ENCODE results near the gene TMEM50A.
"Not testable (repeated sequence)": the region's sequence is repeated elsewhere in the genome, so short reads cannot be mapped to it uniquely, and the experiment has no call there.

Gene TMEM50A

DNA sequence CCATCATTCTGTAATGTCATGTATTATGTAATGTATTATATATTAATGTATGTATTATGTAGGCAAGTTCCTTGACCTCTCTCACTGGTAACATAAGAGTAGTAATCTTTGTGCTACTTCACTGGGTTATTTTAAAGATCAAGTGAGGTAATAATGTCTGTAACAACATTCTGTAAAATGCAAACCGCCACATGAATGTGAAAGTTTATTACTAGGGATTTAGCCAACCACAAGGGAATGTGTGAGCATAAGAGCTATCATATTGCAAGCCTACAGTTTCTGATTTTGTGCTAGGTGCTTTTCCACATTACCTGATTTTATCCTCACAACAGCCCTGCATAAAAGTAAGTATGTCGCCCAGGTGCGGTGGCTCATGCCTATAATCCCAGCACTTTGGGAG is 13.7 kb upstream of the TMEM50A start:
- DNase-seq (ENCODE audit: low read depth); H3K4me3 ChIP-seq (ENCODE audit: control insufficient read depth, low read depth, low read length): not testable (repeated sequence)

DNA sequence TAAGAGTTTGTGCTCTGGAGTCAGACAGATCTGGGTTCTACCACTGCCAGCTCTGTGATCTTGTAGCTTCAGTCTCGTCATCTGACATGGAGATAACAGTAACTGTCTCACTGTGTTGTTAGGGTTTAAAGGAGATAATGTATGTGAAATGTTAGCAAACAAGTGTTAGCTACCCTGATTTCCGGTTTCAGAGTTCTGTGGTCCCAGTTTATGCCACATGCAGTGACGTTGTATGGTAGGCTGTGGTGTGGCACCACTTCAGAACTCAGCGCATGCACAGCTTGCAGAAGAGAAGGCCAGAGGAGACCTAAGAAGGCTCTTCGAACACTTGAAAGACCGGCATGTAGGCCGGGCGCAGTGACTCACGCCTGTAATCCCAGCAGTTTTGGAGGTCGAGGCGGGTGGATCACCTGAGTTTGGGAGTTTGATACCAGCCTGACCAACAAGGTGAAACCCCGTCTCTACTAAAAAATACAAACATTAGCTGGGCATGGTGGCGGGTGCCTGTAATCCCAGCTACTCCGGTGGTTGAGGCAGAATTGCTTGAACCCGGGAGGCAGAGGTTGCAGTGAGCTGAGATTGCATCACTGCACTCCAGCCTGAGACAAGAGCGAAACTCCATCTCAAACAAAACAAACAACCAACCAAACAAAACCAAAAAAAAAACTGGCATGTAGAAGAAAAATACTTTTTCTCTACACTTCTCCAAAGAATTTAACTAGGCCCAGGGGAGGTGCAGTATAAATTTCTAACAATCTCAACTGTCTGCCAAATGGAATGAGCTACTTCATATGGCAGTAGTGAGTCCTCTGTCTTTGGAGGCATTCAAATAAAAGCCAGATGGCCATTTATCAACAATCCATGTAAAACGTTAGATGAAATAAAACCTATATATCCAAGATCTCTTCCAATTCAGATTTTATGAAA is 10.0 kb upstream of the TMEM50A start:
- H3K4me3 ChIP-seq (ENCODE audit: control insufficient read depth, low read depth, low read length); DNase-seq (ENCODE audit: low read depth): not testable (repeated sequence)

DNA sequence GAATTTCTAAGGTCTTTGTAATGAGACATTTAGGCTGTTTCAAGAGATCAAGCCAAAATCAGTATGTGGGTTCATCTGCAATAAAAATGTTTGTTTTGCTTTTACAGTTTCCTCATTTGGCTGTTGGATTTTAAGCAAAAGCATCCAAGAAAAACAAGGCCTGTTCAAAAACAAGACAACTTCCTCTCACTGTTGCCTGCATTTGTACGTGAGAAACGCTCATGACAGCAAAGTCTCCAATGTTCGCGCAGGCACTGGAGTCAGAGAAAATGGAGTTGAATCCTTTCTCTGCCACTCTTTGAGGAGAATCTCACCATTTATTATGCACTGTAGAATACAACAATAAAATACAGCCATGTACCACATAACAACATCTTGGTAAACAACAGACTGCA is 9.3 kb upstream of the TMEM50A start:
- H3K4me3 ChIP-seq (ENCODE audit: control insufficient read depth, low read depth, low read length); DNase-seq (ENCODE audit: low read depth): not testable (repeated sequence)

DNA sequence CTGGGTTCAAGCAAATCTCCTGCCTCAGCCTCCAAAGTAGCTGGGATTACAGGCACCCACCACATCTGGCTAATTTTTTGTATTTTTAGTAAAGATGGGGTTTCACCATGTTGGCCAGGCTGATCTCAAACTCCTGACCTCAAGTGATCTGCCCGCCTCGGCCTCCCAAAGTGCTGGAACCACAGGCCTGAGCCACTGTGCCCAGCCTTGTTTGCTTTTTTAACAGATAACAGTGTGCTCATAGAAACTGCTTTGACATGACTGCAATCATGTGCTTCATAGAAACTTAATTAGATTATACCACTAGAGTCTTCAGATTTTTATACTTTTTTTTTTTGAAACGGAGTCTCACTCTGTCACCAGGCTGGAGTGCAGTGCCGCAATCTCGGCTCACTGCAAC is 8.8 kb upstream of the TMEM50A start:
- DNase-seq (ENCODE audit: low read depth); H3K4me3 ChIP-seq (ENCODE audit: control insufficient read depth, low read depth, low read length): not testable (repeated sequence)

DNA sequence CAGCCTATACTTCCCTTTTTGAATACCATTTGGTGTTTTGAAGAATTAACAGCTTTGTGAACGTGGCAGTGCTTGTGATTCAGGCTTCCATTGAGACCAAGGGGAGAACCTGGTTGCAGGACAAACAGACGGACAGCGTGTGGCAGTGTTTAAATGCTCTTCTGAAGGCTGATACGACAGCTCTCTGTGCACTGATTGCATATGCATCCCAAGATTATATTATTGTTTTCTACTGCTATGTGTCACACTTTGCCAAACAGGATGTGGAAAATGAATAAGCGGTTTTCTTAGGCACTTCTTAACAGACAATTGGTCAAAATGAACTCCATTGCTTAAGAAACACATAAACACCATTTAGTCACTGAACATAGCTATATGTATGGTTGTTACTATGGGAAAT is 8.2 kb upstream of the TMEM50A start:
- not testable (repeated sequence) for DNase-seq (ENCODE audit: low read depth); H3K4me3 ChIP-seq (ENCODE audit: control insufficient read depth, low read depth, low read length)

DNA sequence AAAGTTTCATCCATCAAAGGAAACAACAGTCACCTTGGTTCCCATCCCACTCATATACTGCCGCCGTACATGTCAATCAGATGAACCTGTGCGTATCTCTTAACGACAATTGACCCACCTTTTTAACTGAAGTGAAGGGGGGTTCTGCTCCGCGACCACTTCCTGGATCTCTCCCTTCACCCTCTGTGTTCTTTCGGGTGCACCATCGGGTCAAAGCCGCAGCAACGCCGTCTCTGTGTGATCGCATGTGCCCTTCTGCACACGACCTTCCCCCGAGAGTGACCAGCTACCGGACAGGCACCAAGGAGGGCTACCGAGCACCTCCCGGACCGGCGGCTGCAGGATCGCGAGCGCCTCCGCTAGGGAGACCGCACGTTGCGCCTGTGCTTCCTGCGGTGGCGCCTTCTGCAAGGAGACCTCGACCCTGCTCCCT is 1.2 kb upstream of the TMEM50A start:
- H3K4me3 ChIP-seq (ENCODE audit: control insufficient read depth, low read depth, low read length), result peak overlapping the region; percentile 68
- TF ChIP-seq, protein P1, sequence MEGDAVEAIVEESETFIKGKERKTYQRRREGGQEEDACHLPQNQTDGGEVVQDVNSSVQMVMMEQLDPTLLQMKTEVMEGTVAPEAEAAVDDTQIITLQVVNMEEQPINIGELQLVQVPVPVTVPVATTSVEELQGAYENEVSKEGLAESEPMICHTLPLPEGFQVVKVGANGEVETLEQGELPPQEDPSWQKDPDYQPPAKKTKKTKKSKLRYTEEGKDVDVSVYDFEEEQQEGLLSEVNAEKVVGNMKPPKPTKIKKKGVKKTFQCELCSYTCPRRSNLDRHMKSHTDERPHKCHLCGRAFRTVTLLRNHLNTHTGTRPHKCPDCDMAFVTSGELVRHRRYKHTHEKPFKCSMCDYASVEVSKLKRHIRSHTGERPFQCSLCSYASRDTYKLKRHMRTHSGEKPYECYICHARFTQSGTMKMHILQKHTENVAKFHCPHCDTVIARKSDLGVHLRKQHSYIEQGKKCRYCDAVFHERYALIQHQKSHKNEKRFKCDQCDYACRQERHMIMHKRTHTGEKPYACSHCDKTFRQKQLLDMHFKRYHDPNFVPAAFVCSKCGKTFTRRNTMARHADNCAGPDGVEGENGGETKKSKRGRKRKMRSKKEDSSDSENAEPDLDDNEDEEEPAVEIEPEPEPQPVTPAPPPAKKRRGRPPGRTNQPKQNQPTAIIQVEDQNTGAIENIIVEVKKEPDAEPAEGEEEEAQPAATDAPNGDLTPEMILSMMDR (IDR thresholded peaks at IDR 0.05; ENCODE audit: control insufficient read depth, insufficient read depth, low read depth, low read length, missing control alignments), result peak; percentile 10
- DNase-seq (ENCODE audit: low read depth), result not testable (repeated sequence)

DNA sequence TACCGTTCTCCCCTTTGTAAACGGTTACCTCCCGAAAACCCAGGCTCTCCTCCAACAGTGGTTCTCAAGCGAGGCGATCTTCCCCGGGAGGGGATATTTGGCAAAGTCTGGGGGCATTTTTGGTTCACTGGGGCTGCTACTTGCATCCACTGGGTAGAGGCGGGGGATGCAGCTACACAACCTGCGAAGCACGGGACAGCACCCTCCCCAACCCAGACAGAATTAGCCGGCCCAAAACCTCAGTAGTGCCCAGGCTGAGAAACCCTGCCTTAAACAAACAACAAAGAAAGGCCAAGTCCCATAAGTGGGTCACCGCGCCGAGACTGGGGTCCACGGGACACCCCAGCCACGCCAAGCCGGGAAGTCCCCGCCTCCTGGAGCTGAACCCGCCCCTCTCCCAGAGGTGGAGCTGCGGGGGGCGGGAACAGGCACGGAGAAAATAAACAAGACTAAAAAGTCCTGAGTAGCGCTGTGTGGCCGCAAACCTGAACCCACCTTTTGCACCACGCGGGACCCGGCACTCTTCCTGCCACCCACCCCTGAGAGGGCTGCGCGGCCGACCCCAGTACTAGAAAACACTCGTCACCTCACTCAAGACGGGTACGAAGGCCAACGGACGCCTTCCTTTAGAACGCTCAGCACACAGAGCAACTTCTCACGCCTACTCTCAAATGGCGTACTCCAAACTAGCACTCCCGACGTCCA is 499 bp upstream of the TMEM50A start:
- peak overlapping the region; percentile 71 for H3K4me3 ChIP-seq (ENCODE audit: control insufficient read depth, low read depth, low read length)
- not testable (repeated sequence) for DNase-seq (ENCODE audit: low read depth)

DNA sequence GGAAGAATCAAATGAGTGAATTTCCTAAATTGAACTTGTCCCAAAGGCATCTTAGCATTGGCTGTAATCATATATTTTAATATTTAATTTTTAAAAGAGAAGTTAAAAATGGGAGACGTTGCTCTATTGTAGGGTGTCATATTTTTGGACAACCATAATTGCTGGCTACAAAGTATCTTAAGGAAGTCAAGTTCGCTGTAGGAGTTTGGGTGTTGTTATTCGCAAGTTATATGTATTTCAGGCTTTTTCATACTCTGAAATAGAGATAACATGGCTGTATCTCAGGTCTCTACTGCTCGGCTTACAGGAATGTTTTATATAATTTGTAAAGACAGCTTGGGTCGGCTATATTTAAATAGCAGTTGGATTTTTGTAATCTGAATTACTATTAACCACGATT is 852 bp downstream of the TMEM50A start:
- no peak for DNase-seq (ENCODE audit: low read depth)
- TF ChIP-seq, protein P1 (IDR thresholded peaks at IDR 0.05; ENCODE audit: control insufficient read depth, insufficient read depth, low read depth, low read length, missing control alignments), result no peak
- H3K4me3 ChIP-seq (ENCODE audit: control insufficient read depth, low read depth, low read length), result peak overlapping the region; percentile 71

DNA sequence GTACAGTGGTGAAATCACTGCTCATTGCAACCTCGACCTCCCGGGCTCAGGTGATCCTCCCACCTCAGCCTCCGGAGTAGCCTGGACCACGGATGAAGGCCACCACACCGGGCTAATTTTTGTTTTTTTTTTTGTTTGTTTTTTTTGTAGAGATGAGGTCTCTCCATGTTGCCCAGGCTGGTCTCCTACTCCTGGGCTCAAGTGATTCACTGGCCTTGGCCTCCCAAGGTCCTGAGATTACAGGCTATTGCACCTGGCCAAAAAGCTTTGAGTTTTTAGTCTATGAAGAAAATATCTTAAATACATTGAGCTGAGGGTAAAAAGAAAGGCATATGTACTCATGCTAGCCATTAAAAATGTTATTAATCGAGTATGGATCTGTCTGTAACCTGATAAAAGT is 3.6 kb downstream of the TMEM50A start:
- DNase-seq (ENCODE audit: low read depth), result no peak
- TF ChIP-seq, protein P1 (IDR thresholded peaks at IDR 0.05; ENCODE audit: control insufficient read depth, insufficient read depth, low read depth, low read length, missing control alignments), result no peak

DNA sequence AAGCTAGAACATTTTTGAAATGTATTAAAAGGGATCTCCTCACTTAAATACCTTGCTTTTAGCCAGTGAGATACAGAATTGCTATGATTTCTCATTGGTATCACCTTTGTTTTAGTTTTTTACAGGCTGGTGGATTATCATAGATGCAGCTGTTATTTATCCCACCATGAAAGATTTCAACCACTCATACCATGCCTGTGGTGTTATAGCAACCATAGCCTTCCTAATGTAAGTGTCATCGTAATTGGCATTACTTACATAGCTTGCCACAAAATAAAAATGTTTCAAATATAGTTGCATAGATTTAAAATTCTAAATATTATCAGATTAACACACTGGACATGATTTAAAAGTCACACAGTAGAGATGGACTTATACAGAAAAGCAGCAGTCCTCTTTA is 4.7 kb downstream of the TMEM50A start:
- no peak overlapping the region for H3K4me3 ChIP-seq (ENCODE audit: control insufficient read depth, low read depth, low read length)
- DNase-seq (ENCODE audit: low read depth), result no peak
- TF ChIP-seq, protein P1 (IDR thresholded peaks at IDR 0.05; ENCODE audit: control insufficient read depth, insufficient read depth, low read depth, low read length, missing control alignments), result no peak

More for the DNA sequence above, 3.6 kb downstream of the TMEM50A start:
- no peak overlapping the region for H3K4me3 ChIP-seq (ENCODE audit: control insufficient read depth, low read depth, low read length)

All from AG09309 (cell line).